ENCODE measurements around the gene ENTHD1. TPM values are rescaled to one million over a fixed set of nuclear protein-coding genes. Genes with fewer than 3 reads are reported as not detected.
"Not testable (repeated sequence)": the region's sequence is repeated elsewhere in the genome, so short reads cannot be mapped to it uniquely, and the experiment has no call there.

Gene ENTHD1
- total RNA-seq, 1 donor from 2014 or later: not detected

- TF ChIP-seq CTCF (IDR thresholded peaks at IDR 0.05; ENCODE audit: unreplicated experiment): no peak
- Mint-ChIP-seq H3K27ac (no peak overlapping the region), H3K4me3 (no peak overlapping the region), H3K4me1 (no peaks in the 10 kb centered on the region), H3K27me3 (ENCODE audit: low read depth) (peaks cover 34% of the 10 kb centered on the region), H3K36me3 (no peaks in the 10 kb centered on the region), H3K9me3 (no peaks in the 10 kb centered on the region)
- no peak for DNase-seq (ENCODE audit: low spot score in 2 of 2, unreplicated experiment in 2 of 2)
Observed at GRCh38 chr22:39898997-39899396, 5.4 kb upstream of the ENTHD1 start.

- Mint-ChIP-seq H3K36me3 (no peaks in the 10 kb centered on the region), H3K4me3 (no peak overlapping the region), H3K4me1 (no peaks in the 10 kb centered on the region), H3K27ac (no peak overlapping the region), H3K9me3 (no peaks in the 10 kb centered on the region), H3K27me3 (ENCODE audit: low read depth) (peaks cover 38% of the 10 kb centered on the region)
- TF ChIP-seq CTCF (IDR thresholded peaks at IDR 0.05; ENCODE audit: unreplicated experiment): no peak
- DNase-seq (ENCODE audit: low spot score in 2 of 2, unreplicated experiment in 2 of 2): no peak
Observed at GRCh38 chr22:39897841-39898240, 4.3 kb upstream of the ENTHD1 start.

- no peak for DNase-seq (ENCODE audit: low spot score in 2 of 2, unreplicated experiment in 2 of 2)
- Mint-ChIP-seq H3K36me3 (no peaks in the 10 kb centered on the region), H3K9me3 (no peaks in the 10 kb centered on the region), H3K4me3 (no peak overlapping the region), H3K27me3 (ENCODE audit: low read depth) (peaks cover 34% of the 10 kb centered on the region), H3K4me1 (no peaks in the 10 kb centered on the region), H3K27ac (no peak overlapping the region)
- no peak for TF ChIP-seq CTCF (IDR thresholded peaks at IDR 0.05; ENCODE audit: unreplicated experiment)
Observed at GRCh38 chr22:39896313-39896996, 2.9 kb upstream of the ENTHD1 start.

- DNase-seq (ENCODE audit: low spot score in 2 of 2, unreplicated experiment in 2 of 2): no peak
- peaks cover 31% of the 10 kb centered on the region for H3K27me3 Mint-ChIP-seq (ENCODE audit: low read depth)
- no peaks in the 10 kb centered on the region for H3K9me3 Mint-ChIP-seq
- H3K4me1 Mint-ChIP-seq: no peaks in the 10 kb centered on the region
- no peaks in the 10 kb centered on the region for H3K36me3 Mint-ChIP-seq
- H3K27ac Mint-ChIP-seq: no peak overlapping the region
- no peak overlapping the region for H3K4me3 Mint-ChIP-seq
- no peak for TF ChIP-seq CTCF (IDR thresholded peaks at IDR 0.05; ENCODE audit: unreplicated experiment)
Observed at GRCh38 chr22:39895682-39896081, 2.1 kb upstream of the ENTHD1 start.

GRCh38 chr22:39894554-39895092 is 1.1 kb upstream of the ENTHD1 start:
- no peak for DNase-seq (ENCODE audit: low spot score in 2 of 2, unreplicated experiment in 2 of 2)
- no peak for TF ChIP-seq CTCF (IDR thresholded peaks at IDR 0.05; ENCODE audit: unreplicated experiment)
- Mint-ChIP-seq H3K4me1 (no peaks in the 10 kb centered on the region), H3K9me3 (no peaks in the 10 kb centered on the region), H3K27me3 (ENCODE audit: low read depth) (peaks cover 29% of the 10 kb centered on the region), H3K4me3 (no peak overlapping the region), H3K27ac (no peak overlapping the region), H3K36me3 (no peaks in the 10 kb centered on the region)

GRCh38 chr22:39889924-39890323 is 3.6 kb downstream of the ENTHD1 start:
- H3K9me3 Mint-ChIP-seq; H3K4me3 Mint-ChIP-seq; H3K36me3 Mint-ChIP-seq; H3K27ac Mint-ChIP-seq; H3K4me1 Mint-ChIP-seq; DNase-seq (ENCODE audit: low spot score in 2 of 2, unreplicated experiment in 2 of 2): not testable (repeated sequence)
- H3K27me3 Mint-ChIP-seq (ENCODE audit: low read depth): peaks cover 56% of the 10 kb centered on the region
